ENCODE results near the gene SLC36A4.

- TF ChIP-seq EZH2phosphoT487 (IDR thresholded peaks at IDR 0.05; ENCODE audit: borderline replicate concordance), result no peak
- TF ChIP-seq MAX (IDR thresholded peaks at IDR 0.05), result no peak
- no peak for TF ChIP-seq SIN3A (IDR thresholded peaks at IDR 0.05; ENCODE audit: low read depth)
- TF ChIP-seq CTCF (IDR thresholded peaks at IDR 0.05 in 2 of 3, conservative IDR thresholded peaks at IDR 0.05 in 1 of 3; ENCODE audit: borderline replicate concordance in 1 of 3, insufficient read depth in 1 of 3, low read depth in 2 of 3, low read length in 2 of 3), result no peak
Measured at GRCh38 chr11:93187290-93187689, 10.5 kb downstream of the SLC36A4 start.
